ENCODE results near the gene LOXL4. TPM values are rescaled to one million over a fixed set of nuclear protein-coding genes. Genes with fewer than 3 reads are reported as not detected.

LOXL4 gene
- total RNA-seq, 1 donor from 2014 or later = 0.92 TPM

DNA sequence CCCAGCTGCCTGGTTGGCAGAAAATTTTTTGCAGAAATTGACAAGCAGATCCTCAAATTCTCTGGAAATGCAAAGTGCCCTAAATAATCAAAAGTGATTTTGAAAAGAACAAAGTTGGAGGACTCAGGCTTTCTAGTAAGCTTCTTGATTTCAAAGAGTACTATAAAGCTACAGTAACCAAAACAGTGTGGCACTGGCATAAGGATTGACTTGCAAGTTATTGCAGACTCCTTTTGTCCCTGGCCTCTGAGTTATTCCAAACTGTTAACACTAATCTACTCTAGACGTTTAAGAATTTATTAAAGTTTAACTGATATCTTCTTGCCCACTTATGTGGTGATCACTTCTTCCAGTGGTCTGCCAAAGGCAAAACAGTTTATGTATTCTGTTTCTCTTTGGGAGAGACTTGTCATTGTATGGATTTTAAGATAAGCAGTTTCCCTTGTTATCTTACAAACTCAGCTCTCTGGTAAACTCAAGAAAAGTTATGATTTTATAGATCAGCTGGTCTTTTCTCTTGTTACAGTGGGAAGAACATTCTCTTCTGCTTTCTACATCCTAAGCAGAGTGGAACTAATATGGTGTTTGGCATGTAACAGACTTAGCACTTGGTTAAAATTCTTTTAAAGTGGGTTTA, 41.4 kb downstream of the LOXL4 start:
- no peak for DNase-seq (ENCODE audit: low spot score)
- Histone ChIP-seq H3F3A (ENCODE audit: low read depth) (no peaks in the 10 kb centered on the region), H2AFZ (replicated peaks) (no peak overlapping the region), H3K9me3 (ENCODE audit: low read depth) (no peaks in the 10 kb centered on the region), H3K27ac (no peak overlapping the region), H3K79me2 (ENCODE audit: low read depth) (peaks cover 6% of the 10 kb centered on the region), H3K4me1 (no peaks in the 10 kb centered on the region), H3K27me3 (no peaks in the 10 kb centered on the region), H3K4me2 (no peak overlapping the region), H3K4me3 (no peak overlapping the region), H3K36me3 (no peaks in the 10 kb centered on the region), H3K9ac (no peak overlapping the region), H4K20me1 (ENCODE audit: low read depth) (no peaks in the 10 kb centered on the region)
- Mint-ChIP-seq H3K36me3 (peaks cover 7% of the 10 kb centered on the region), H3K27ac (no peak overlapping the region), H3K27me3 (ENCODE audit: insufficient read depth, low read depth) (peaks cover 2% of the 10 kb centered on the region), H3K9me3 (peaks cover 14% of the 10 kb centered on the region), H3K4me3 (no peak overlapping the region), H3K4me1 (peaks cover 3% of the 10 kb centered on the region)
- TF ChIP-seq, protein P1, sequence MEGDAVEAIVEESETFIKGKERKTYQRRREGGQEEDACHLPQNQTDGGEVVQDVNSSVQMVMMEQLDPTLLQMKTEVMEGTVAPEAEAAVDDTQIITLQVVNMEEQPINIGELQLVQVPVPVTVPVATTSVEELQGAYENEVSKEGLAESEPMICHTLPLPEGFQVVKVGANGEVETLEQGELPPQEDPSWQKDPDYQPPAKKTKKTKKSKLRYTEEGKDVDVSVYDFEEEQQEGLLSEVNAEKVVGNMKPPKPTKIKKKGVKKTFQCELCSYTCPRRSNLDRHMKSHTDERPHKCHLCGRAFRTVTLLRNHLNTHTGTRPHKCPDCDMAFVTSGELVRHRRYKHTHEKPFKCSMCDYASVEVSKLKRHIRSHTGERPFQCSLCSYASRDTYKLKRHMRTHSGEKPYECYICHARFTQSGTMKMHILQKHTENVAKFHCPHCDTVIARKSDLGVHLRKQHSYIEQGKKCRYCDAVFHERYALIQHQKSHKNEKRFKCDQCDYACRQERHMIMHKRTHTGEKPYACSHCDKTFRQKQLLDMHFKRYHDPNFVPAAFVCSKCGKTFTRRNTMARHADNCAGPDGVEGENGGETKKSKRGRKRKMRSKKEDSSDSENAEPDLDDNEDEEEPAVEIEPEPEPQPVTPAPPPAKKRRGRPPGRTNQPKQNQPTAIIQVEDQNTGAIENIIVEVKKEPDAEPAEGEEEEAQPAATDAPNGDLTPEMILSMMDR (IDR thresholded peaks at IDR 0.05) = no peak
- TF ChIP-seq EZH2phosphoT487 (IDR thresholded peaks at IDR 0.05) (no peak), EZH2 (IDR thresholded peaks at IDR 0.05) (no peak)

DNA sequence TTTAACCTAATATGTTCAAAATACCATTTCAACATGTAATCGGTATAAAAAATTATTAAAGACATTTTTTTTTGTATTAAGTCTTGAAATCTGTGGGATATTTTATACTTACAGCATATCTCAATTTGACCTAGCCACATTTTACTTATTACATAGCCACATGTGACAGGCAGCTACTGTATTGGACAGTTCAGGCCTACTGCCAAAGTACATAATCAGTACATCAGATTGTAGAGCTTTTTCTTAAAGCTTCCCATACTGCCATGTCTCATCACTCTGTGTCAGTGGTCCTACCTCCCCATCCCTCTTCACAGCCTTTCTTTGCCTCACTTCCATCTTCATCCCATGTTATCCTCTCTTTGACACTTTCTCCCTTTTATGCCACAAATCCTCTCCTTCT, 43.0 kb downstream of the LOXL4 start:
- TF ChIP-seq, protein P1 (IDR thresholded peaks at IDR 0.05) = no peak
- TF ChIP-seq EZH2phosphoT487 (IDR thresholded peaks at IDR 0.05) = no peak
- no peak for TF ChIP-seq EZH2 (IDR thresholded peaks at IDR 0.05)
- peaks cover 2% of the 10 kb centered on the region for H3K27me3 Mint-ChIP-seq (ENCODE audit: insufficient read depth, low read depth)
- Histone ChIP-seq H2AFZ (replicated peaks) (no peak overlapping the region), H3F3A (ENCODE audit: low read depth) (no peaks in the 10 kb centered on the region), H3K79me2 (ENCODE audit: low read depth) (peaks cover 8% of the 10 kb centered on the region), H3K4me3 (no peak overlapping the region), H3K27ac (no peak overlapping the region), H3K36me3 (no peaks in the 10 kb centered on the region), H3K9ac (no peak overlapping the region), H3K4me1 (no peaks in the 10 kb centered on the region), H4K20me1 (ENCODE audit: low read depth) (no peaks in the 10 kb centered on the region), H3K27me3 (no peaks in the 10 kb centered on the region), H3K9me3 (ENCODE audit: low read depth) (no peaks in the 10 kb centered on the region), H3K4me2 (no peak overlapping the region)
- H3K4me3 Mint-ChIP-seq = no peak overlapping the region
- peaks cover 3% of the 10 kb centered on the region for H3K4me1 Mint-ChIP-seq
- no peak overlapping the region for H3K27ac Mint-ChIP-seq
- H3K9me3 Mint-ChIP-seq = peaks cover 17% of the 10 kb centered on the region
- peaks cover 5% of the 10 kb centered on the region for H3K36me3 Mint-ChIP-seq
- no peak for DNase-seq (ENCODE audit: low spot score)

- Histone ChIP-seq H3F3A (ENCODE audit: low read depth) (no peaks in the 10 kb centered on the region), H3K27me3 (no peaks in the 10 kb centered on the region), H3K4me1 (no peaks in the 10 kb centered on the region), H2AFZ (replicated peaks) (no peak overlapping the region), H4K20me1 (ENCODE audit: low read depth) (no peaks in the 10 kb centered on the region), H3K36me3 (no peaks in the 10 kb centered on the region), H3K4me3 (no peak overlapping the region), H3K9me3 (ENCODE audit: low read depth) (peaks cover 3% of the 10 kb centered on the region), H3K9ac (no peak overlapping the region), H3K4me2 (no peak overlapping the region), H3K27ac (no peak overlapping the region), H3K79me2 (ENCODE audit: low read depth) (peaks cover 13% of the 10 kb centered on the region)
- no peak for TF ChIP-seq EZH2phosphoT487 (IDR thresholded peaks at IDR 0.05)
- DNase-seq (ENCODE audit: low spot score) = no peak
- H3K4me1 Mint-ChIP-seq = peaks cover 3% of the 10 kb centered on the region
- H3K9me3 Mint-ChIP-seq = peaks cover 22% of the 10 kb centered on the region
- H3K4me3 Mint-ChIP-seq = no peak overlapping the region
- H3K36me3 Mint-ChIP-seq = peaks cover 7% of the 10 kb centered on the region
- no peak overlapping the region for H3K27ac Mint-ChIP-seq
- H3K27me3 Mint-ChIP-seq (ENCODE audit: insufficient read depth, low read depth) = peaks cover 2% of the 10 kb centered on the region
Observed at GRCh38 chr10:98224509-98224908, 43.5 kb downstream of the LOXL4 start.

- TF ChIP-seq EZH2 (IDR thresholded peaks at IDR 0.05) = no peak
- TF ChIP-seq, protein P1 (IDR thresholded peaks at IDR 0.05) = no peak
- TF ChIP-seq EZH2phosphoT487 (IDR thresholded peaks at IDR 0.05) = no peak
- Histone ChIP-seq H4K20me1 (ENCODE audit: low read depth) (no peaks in the 10 kb centered on the region), H3K27ac (no peak overlapping the region), H3F3A (ENCODE audit: low read depth) (no peaks in the 10 kb centered on the region), H3K36me3 (peaks cover 5% of the 10 kb centered on the region), H3K9ac (no peak overlapping the region), H3K9me3 (ENCODE audit: low read depth) (peaks cover 7% of the 10 kb centered on the region), H3K4me1 (no peaks in the 10 kb centered on the region), H3K4me3 (no peak overlapping the region), H2AFZ (replicated peaks) (no peak overlapping the region), H3K79me2 (ENCODE audit: low read depth) (peaks cover 19% of the 10 kb centered on the region), H3K4me2 (no peak overlapping the region), H3K27me3 (no peaks in the 10 kb centered on the region)
- H3K27ac Mint-ChIP-seq = no peak overlapping the region
- no peak overlapping the region for H3K4me3 Mint-ChIP-seq
- peaks cover 3% of the 10 kb centered on the region for H3K4me1 Mint-ChIP-seq
- peaks cover 7% of the 10 kb centered on the region for H3K36me3 Mint-ChIP-seq
- DNase-seq (ENCODE audit: low spot score) = no peak
- H3K27me3 Mint-ChIP-seq (ENCODE audit: insufficient read depth, low read depth) = no peaks in the 10 kb centered on the region
- peaks cover 22% of the 10 kb centered on the region for H3K9me3 Mint-ChIP-seq
Observed at GRCh38 chr10:98223874-98224273, 44.1 kb downstream of the LOXL4 start.
